Testis (tissue), 2 donors: ENCODE measurements around the gene CCDC30.
"Not testable (repeated sequence)": the region's sequence is repeated elsewhere in the genome, so short reads cannot be mapped to it uniquely, and the experiment has no call there.

Source experiments
- CTCF ChIP-seq, 3 experiments: fragments of 450-650 bp in 2 of 3; fragments of 200-600 bp in 1 of 3; sonication (generic) in 1 of 3; IDR thresholded peaks; one replicate each; pipeline ENCODE4 v1.5.1; 2016 to 2019; ENCODE audit warnings: antibody characterized with exemption in 3 of 3, mild to moderate bottlenecking in 2 of 3, moderate library complexity in 1 of 3
- POLR2A ChIP-seq: fragments of 450-650 bp; IDR thresholded peaks from one replicate; pipeline ENCODE4 v1.6.1; 2017; ENCODE audit warnings: antibody characterized with exemption, mild to moderate bottlenecking, moderate library complexity

- not testable (repeated sequence) for TF ChIP-seq CTCF (IDR thresholded peaks at IDR 0.05); POLR2A
These were observed 14.3 kb downstream of the CCDC30 start for GRCh38 chr1:42477354-42477753.
